Measurements from ENCODE around the gene CHURC1. TPM values are rescaled to one million over a fixed set of nuclear protein-coding genes. Genes with fewer than 3 reads are reported as not detected.

The CHURC1 gene
- polyA plus RNA-seq, 1 of the 3 experiments (the other 2 are of a cell fraction), result 66.8 TPM

DNA sequence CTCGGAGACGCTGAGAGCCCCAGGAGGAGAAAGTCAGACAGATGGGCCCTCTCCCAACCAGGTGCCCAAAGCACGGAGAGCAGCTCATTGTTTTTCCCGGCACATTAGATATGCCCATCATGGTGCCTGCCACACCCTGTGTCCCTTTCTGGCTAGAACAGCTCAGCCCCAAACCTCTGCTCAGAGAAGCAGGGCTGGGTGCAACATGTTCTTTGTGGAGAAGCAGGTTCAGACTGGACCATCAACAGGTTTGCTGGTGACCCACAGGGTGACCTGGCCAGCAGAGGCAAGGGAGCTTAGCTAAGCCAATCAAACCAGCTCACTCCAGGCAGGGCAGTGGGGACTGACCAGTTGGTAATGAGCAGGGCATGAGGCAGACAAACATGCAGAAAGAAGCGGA, 44.5 kb downstream of the CHURC1 start:
- Histone ChIP-seq H3K4me2 (no peak overlapping the region), H3K9me2 (no peaks in the 10 kb centered on the region), H2AFZ (ENCODE audit: low read depth) (no peak overlapping the region), H3K9me3 (no peaks in the 10 kb centered on the region), H3K36me3 (replicated peaks in 1 of 2; ENCODE audit: control insufficient read depth in 1 of 2, insufficient read depth in 2 of 2, low read length in 1 of 2) (no peaks in the 10 kb centered on the region), H3F3A (replicated peaks; ENCODE audit: insufficient read depth) (no peaks in the 10 kb centered on the region), H3K27me3 (ENCODE audit: insufficient read depth) (no peaks in the 10 kb centered on the region), H3K4me1 (ENCODE audit: control insufficient read depth in 1 of 2, insufficient read depth in 2 of 2, low read depth in 1 of 2, low read length in 1 of 2) (peaks cover 0 to 26% of the 10 kb centered on the region in 2 experiments; a peak in 2 of 4 replicates), H3K79me2 (ENCODE audit: insufficient read depth) (no peaks in the 10 kb centered on the region), H3K9ac (no peak overlapping the region), H3K4me3 (ENCODE audit: low read depth in 2 of 2, low read length in 1 of 2) (no peak overlapping the region), H3K27ac (ENCODE audit: low read depth in 2 of 2, low read length in 1 of 2) (no peak overlapping the region), H4K20me1 (ENCODE audit: insufficient read depth) (no peaks in the 10 kb centered on the region)
- WGBS (ENCODE audit: low lambda C conversion rate), result 100% methylated on average over 2 of the region's 5 CpGs
- no peak for DNase-seq
- ChIA-PET POLR2A (no interaction called here), CTCF (interaction anchor here (1.2 to 4.0 kb wide), 3 partner anchors 26 to 67 kb away, joined by 3 to 14 read pairs (median 4); partner anchors contain the start of gene FNTB)
- TF ChIP-seq TAF1 (IDR thresholded peaks at IDR 0.05; ENCODE audit: borderline replicate concordance, low read depth, low read length), result no peak
- no peak for TF ChIP-seq SMC3 (IDR thresholded peaks at IDR 0.05; ENCODE audit: low read depth, low read length)
- no peak for TF ChIP-seq ZBTB33 (IDR thresholded peaks at IDR 0.05; ENCODE audit: borderline replicate concordance, low read depth)
- TF ChIP-seq REST (IDR thresholded peaks at IDR 0.05; ENCODE audit: low read depth, low read length), result no peak
- TF ChIP-seq RAD21 (IDR thresholded peaks at IDR 0.05; ENCODE audit: low read length), result no peak
- TF ChIP-seq NRF1 (IDR thresholded peaks at IDR 0.05; ENCODE audit: low read depth, low read length), result no peak
- TF ChIP-seq MEF2A (IDR thresholded peaks at IDR 0.05; ENCODE audit: borderline replicate concordance, low read depth), result no peak
- TF ChIP-seq POLR2AphosphoS5 (IDR thresholded peaks at IDR 0.05; ENCODE audit: low read depth, low read length), result no peak
- TF ChIP-seq RCOR1 (IDR thresholded peaks at IDR 0.05; ENCODE audit: low read length), result no peak
- TF ChIP-seq EZH2phosphoT487 (IDR thresholded peaks at IDR 0.05; ENCODE audit: borderline replicate concordance, low read depth), result no peak
- TF ChIP-seq TEAD4 (IDR thresholded peaks at IDR 0.05; ENCODE audit: borderline replicate concordance, insufficient read depth), result no peak
- TF ChIP-seq, protein P1, sequence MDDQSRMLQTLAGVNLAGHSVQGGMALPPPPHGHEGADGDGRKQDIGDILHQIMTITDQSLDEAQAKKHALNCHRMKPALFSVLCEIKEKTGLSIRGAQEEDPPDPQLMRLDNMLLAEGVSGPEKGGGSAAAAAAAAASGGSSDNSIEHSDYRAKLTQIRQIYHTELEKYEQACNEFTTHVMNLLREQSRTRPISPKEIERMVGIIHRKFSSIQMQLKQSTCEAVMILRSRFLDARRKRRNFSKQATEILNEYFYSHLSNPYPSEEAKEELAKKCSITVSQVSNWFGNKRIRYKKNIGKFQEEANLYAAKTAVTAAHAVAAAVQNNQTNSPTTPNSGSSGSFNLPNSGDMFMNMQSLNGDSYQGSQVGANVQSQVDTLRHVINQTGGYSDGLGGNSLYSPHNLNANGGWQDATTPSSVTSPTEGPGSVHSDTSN (IDR thresholded peaks at IDR 0.05), result no peak

All from SK-N-SH (cell line).